Measurements from ENCODE around the gene ANK2.
A peak's percentile ranks its signal among the peaks of the same experiment; 100 is the strongest.

ANK2 gene

GRCh38 chr4:113344100-113344499, 294.6 kb downstream of the ANK2 start:
- TF ChIP-seq EZH2phosphoT487 (IDR thresholded peaks at IDR 0.05; ENCODE audit: borderline replicate concordance) (no peak), CTCF (conservative IDR thresholded peaks at IDR 0.05; ENCODE audit: low read length) (no peak)
- H3F3A ChIP-seq (ENCODE audit: low read depth), result no peaks in the 10 kb centered on the region
- H3K36me3 ChIP-seq (ENCODE audit: insufficient read depth, low read length), result no peaks in the 10 kb centered on the region
- no peaks in the 10 kb centered on the region for H3K79me2 ChIP-seq (ENCODE audit: insufficient read depth, low read length)
- no peak overlapping the region for H2AFZ ChIP-seq (ENCODE audit: low read length)
- H3K9ac ChIP-seq (ENCODE audit: low read depth, low read length, poor library complexity, severe bottlenecking), result no peak overlapping the region
- peaks cover 14% of the 10 kb centered on the region for H3K4me1 ChIP-seq (ENCODE audit: insufficient read depth, low read length, poor library complexity, severe bottlenecking)
- H3K9me3 ChIP-seq (ENCODE audit: insufficient read depth, low read depth, low read length), result no peaks in the 10 kb centered on the region
- H3K4me3 ChIP-seq (ENCODE audit: low read length, poor library complexity, severe bottlenecking), result no peak overlapping the region
- no peaks in the 10 kb centered on the region for H3K27me3 ChIP-seq (ENCODE audit: insufficient read depth, low read length, poor library complexity, severe bottlenecking)
- H3K9me2 ChIP-seq (replicated peaks; ENCODE audit: low read depth, low read length), result no peaks in the 10 kb centered on the region
- no peaks in the 10 kb centered on the region for H4K20me1 ChIP-seq (ENCODE audit: insufficient read depth, low read length, poor library complexity, severe bottlenecking)
- no peak overlapping the region for H3K4me2 ChIP-seq (ENCODE audit: low read depth, low read length, poor library complexity, severe bottlenecking)

GRCh38 chr4:113347245-113347644, 297.8 kb downstream of the ANK2 start:
- peaks cover 44% of the 10 kb centered on the region for H3K4me1 ChIP-seq (ENCODE audit: insufficient read depth, low read length, poor library complexity, severe bottlenecking)
- H3K79me2 ChIP-seq (ENCODE audit: insufficient read depth, low read length), result no peaks in the 10 kb centered on the region
- H3K36me3 ChIP-seq (ENCODE audit: insufficient read depth, low read length), result no peaks in the 10 kb centered on the region
- no peak overlapping the region for H2AFZ ChIP-seq (ENCODE audit: low read length)
- H3K9me2 ChIP-seq (replicated peaks; ENCODE audit: low read depth, low read length), result no peaks in the 10 kb centered on the region
- no peak overlapping the region for H3K4me3 ChIP-seq (ENCODE audit: low read length, poor library complexity, severe bottlenecking)
- H4K20me1 ChIP-seq (ENCODE audit: insufficient read depth, low read length, poor library complexity, severe bottlenecking), result no peaks in the 10 kb centered on the region
- no peak overlapping the region for H3K4me2 ChIP-seq (ENCODE audit: low read depth, low read length, poor library complexity, severe bottlenecking)
- no peak overlapping the region for H3K9ac ChIP-seq (ENCODE audit: low read depth, low read length, poor library complexity, severe bottlenecking)
- H3K27me3 ChIP-seq (ENCODE audit: insufficient read depth, low read length, poor library complexity, severe bottlenecking), result no peaks in the 10 kb centered on the region
- no peaks in the 10 kb centered on the region for H3F3A ChIP-seq (ENCODE audit: low read depth)
- TF ChIP-seq CTCF (conservative IDR thresholded peaks at IDR 0.05; ENCODE audit: low read length) (no peak), EZH2phosphoT487 (IDR thresholded peaks at IDR 0.05; ENCODE audit: borderline replicate concordance) (no peak)
- no peaks in the 10 kb centered on the region for H3K9me3 ChIP-seq (ENCODE audit: insufficient read depth, low read depth, low read length)

- H3K4me1 ChIP-seq (ENCODE audit: insufficient read depth, low read length, poor library complexity, severe bottlenecking), result peaks cover 66% of the 10 kb centered on the region
- no peaks in the 10 kb centered on the region for H3K79me2 ChIP-seq (ENCODE audit: insufficient read depth, low read length)
- no peaks in the 10 kb centered on the region for H3K27me3 ChIP-seq (ENCODE audit: insufficient read depth, low read length, poor library complexity, severe bottlenecking)
- H3K4me2 ChIP-seq (ENCODE audit: low read depth, low read length, poor library complexity, severe bottlenecking), result peak overlapping the region; percentile 80
- H3F3A ChIP-seq (ENCODE audit: low read depth), result no peaks in the 10 kb centered on the region
- H4K20me1 ChIP-seq (ENCODE audit: insufficient read depth, low read length, poor library complexity, severe bottlenecking), result no peaks in the 10 kb centered on the region
- no peaks in the 10 kb centered on the region for H3K36me3 ChIP-seq (ENCODE audit: insufficient read depth, low read length)
- no peak overlapping the region for H2AFZ ChIP-seq (ENCODE audit: low read length)
- H3K9ac ChIP-seq (ENCODE audit: low read depth, low read length, poor library complexity, severe bottlenecking), result no peak overlapping the region
- H3K9me3 ChIP-seq (ENCODE audit: insufficient read depth, low read depth, low read length), result no peaks in the 10 kb centered on the region
- TF ChIP-seq EZH2phosphoT487 (IDR thresholded peaks at IDR 0.05; ENCODE audit: borderline replicate concordance), result no peak
- TF ChIP-seq CTCF (conservative IDR thresholded peaks at IDR 0.05; ENCODE audit: low read length), result no peak
- peak overlapping the region; percentile 68 for H3K4me3 ChIP-seq (ENCODE audit: low read length, poor library complexity, severe bottlenecking)
- H3K9me2 ChIP-seq (replicated peaks; ENCODE audit: low read depth, low read length), result no peaks in the 10 kb centered on the region
Observed at GRCh38 chr4:113349430-113349829, 300.0 kb downstream of the ANK2 start.

Data from Loucy (cell line).